NCI-H146 (cell line): ENCODE measurements around the gene UTP18.
"Not testable (repeated sequence)": the region's sequence is repeated elsewhere in the genome, so short reads cannot be mapped to it uniquely, and the experiment has no call there.

ENCODE experiments used
- DNase-seq: peaks from one replicate; lab custom pipeline; 2025; lab: John Stamatoyannopoulos, UW

UTP18 gene

DNA sequence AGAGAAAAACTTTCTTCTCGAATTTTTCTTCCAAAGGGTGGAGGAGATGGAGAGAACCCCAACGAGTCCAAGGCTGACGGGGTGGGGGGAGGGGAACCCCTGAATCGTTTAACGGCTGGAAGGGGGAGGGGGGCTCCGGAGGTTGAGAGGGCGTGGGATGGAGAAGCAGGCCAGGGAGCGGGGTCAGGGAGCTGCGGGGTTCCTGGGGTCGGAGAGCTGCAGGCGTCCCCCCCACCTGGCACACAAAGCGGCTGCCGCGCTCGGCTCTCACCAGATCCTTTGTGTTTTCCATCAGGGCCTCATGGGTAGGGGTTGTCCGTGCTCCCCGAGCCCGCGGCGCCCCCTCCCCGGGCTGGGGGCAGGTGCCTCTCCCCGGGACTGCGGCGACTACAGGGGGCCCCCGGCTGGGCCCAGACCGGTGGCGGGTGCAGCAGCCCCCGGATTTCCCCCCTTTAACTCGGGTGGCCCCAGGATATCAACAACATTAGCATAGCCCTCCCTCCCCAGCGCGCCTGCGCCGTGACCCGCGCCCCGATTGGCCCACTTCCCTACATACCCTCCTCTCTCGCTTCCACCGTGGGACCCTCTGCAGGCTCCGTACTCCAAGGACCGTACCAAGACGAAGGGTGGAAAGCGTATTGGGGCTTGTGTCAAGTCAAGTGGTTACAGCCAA, 646 bp upstream of the UTP18 start, which contains the start of gene MBTD1:
TSS of gene MBTD1 (minus strand) at position 486 of the 673 bp plus-strand sequence. CDS start 34,888 bp downstream, outside the sequence.
- peak; percentile 96 for DNase-seq

- DNase-seq, result peak; percentile 71
Measured at GRCh38 chr17:51261024-51261963, 948 bp downstream of the UTP18 start.

GRCh38 chr17:51263006-51263405, 2.7 kb downstream of the UTP18 start:
- no peak for DNase-seq

DNA sequence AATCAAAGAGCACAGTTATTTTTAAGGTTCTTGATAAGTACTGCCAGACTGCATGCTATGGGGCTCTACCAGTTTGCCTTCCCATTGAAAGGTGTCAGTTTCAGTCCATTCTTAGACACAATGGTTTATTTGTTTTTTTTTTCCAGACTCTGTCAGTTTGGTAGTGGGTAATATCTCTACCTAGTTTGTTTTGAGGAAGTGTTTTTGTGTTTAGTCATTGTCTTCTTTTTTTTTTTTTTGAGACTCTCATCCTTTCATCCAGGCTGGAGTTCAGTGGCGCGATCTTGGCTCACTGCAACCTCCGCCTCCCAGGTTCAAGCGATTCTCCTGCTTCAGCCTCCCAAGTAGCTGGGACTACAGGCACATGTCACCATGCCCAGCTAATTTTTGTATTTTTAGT, 4.1 kb downstream of the UTP18 start:
- DNase-seq, result not testable (repeated sequence)

GRCh38 chr17:51269991-51270390, 9.6 kb downstream of the UTP18 start:
- no peak for DNase-seq

DNA sequence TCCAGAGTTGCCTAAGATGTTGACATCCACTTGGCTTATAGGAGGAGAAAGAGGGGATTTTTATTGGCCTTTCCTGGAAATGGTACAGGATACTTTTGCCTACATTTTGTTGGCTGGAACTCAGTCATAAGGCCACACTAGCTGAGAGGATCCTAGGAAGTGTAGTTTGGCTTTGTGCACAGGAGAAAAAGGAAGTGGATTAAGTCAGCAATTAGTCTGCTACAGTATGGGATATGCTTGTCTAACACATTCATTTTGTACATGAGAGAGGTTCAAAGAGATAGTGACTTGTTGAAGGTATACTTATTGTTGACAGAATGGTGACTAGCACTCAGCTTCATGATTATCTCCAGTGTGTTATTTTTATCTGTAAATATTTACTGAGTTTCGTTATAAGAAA, 10.3 kb downstream of the UTP18 start:
- no peak for DNase-seq

- no peak for DNase-seq
Measured at GRCh38 chr17:51272812-51273211, 12.5 kb downstream of the UTP18 start.

DNA sequence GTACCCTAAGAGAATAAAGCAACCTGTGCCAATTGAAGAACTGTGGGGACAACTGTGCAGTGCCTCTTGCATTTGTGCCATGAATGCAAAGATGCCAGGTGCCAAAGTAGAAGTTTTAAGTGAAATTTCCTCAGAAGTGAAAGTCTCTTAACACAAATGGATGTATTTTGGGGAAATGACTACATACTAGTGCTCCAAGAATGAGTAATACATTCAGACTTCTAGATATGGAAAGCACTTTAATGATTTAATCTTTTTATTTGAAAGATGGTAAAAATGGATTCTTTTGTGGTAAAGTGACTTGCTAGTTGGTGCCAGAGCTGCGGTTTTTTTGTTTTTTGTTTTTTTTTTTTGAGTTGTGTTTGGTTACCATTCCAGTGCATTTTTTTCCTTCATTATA, 15.0 kb downstream of the UTP18 start:
- DNase-seq, result no peak

GRCh38 chr17:51279183-51279582, 18.8 kb downstream of the UTP18 start:
- DNase-seq, result no peak

DNA sequence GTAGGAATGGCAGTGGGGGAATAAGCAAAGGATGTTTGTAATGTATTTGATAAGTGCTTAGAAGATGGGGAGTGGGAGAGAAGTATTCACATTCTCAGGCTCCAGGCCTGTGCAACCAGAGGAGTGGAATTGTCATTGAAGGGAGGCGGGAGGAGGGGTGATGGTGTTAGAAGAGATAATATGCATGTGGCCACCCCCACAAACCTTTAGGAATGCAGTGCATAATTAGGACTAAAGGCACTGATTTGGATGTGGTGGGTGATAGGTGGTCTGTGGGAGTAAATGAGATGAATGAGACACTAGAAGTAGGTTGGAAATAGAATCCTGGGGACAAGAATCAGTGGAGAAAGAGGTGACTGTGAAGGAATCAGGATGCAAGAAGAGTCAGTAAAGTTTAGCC, 27.1 kb downstream of the UTP18 start:
- no peak for DNase-seq

- DNase-seq, result no peak
Measured at GRCh38 chr17:51289696-51290111, 29.4 kb downstream of the UTP18 start.

GRCh38 chr17:51294338-51294737, 34.0 kb downstream of the UTP18 start:
- DNase-seq, result not testable (repeated sequence)

GRCh38 chr17:51298508-51299371, 38.4 kb downstream of the UTP18 start:
- peak; percentile 30 for DNase-seq

DNA sequence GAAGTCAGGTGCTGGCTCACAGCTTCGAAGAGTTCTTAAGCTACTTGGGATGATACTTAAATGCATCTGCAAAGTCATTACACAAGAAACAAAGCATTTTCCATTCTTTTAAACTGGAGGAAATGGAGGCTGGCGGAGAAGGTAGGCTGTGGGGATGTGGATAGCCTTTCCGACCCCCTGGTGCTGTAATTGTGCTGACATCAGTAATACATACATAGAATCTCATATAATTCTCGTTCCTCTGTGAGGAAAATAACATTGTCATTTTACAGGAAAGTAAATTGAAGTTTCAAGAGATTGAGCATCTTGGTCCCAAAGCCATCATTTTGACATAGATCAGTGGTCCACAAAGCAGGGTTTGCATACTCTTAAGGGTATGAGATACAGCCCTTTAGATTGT, 39.5 kb downstream of the UTP18 start:
- DNase-seq, result no peak

GRCh38 chr17:51305182-51305581, 44.8 kb downstream of the UTP18 start:
- no peak for DNase-seq

DNA sequence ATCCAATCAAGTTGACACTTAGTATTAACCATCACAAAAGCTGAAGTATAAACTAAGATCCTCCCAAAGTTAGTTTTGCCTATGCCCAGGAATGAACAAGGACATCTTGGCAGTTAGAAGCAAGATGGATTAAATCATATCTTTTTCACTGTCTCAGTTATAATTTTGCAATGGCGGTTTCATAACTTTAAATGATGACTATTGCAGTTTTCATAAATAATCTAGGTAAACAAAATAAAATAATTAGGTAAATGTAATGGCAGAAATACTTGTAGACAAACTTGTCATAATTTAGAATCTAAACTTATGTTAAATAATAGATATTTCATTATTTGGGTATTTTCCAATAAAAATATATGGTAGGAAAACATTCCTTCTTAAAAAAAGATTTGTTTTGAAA, 51.7 kb downstream of the UTP18 start:
- DNase-seq, result not testable (repeated sequence)

GRCh38 chr17:51319186-51319585, 58.8 kb downstream of the UTP18 start:
- no peak for DNase-seq

- DNase-seq, result peak; percentile 35
Measured at GRCh38 chr17:51322390-51323029, 62.2 kb downstream of the UTP18 start.

GRCh38 chr17:51325471-51325870, 65.1 kb downstream of the UTP18 start:
- DNase-seq, result no peak

DNA sequence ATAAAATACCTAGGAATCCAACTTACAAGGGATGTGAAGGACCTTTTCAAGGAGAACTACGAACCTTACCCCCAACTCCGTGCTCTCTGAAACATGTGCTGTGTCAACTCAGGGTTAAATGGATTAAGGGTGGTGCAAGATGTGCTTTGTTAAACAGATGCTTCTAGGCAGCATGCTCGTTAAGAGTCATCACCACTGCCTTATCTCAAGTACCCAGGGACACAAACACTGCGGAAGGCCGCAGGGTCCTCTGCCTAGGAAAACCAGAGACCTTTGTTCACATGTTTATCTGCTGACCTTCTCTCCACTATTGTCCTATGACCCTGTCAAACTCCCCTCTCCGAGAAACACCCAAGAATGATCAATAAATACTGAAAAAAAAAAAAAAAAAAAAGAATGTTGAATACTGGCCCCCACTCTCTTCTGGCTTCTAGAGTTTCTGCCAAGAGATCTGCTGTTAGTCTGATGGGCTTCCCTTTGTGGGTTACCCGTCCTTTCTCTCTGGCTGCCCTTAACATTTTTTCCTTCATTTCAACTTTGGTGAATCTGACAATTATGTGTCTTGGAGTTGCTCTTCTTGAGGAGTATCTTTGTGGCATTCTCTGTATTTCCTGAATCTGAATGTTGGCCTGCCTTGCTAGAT, 70.6 kb downstream of the UTP18 start:
- not testable (repeated sequence) for DNase-seq

- no peak for DNase-seq
Measured at GRCh38 chr17:51335006-51335590, 74.8 kb downstream of the UTP18 start.
